ENCODE results near the gene RARB. TPM values are rescaled to one million over a fixed set of nuclear protein-coding genes. Genes with fewer than 3 reads are reported as not detected.

Gene RARB
- total and polyA plus RNA-seq, 2 donors (not counting 3 experiments of a cell fraction or from before 2014, with no cell fraction given): 15.3 to 23.4 TPM

DNA sequence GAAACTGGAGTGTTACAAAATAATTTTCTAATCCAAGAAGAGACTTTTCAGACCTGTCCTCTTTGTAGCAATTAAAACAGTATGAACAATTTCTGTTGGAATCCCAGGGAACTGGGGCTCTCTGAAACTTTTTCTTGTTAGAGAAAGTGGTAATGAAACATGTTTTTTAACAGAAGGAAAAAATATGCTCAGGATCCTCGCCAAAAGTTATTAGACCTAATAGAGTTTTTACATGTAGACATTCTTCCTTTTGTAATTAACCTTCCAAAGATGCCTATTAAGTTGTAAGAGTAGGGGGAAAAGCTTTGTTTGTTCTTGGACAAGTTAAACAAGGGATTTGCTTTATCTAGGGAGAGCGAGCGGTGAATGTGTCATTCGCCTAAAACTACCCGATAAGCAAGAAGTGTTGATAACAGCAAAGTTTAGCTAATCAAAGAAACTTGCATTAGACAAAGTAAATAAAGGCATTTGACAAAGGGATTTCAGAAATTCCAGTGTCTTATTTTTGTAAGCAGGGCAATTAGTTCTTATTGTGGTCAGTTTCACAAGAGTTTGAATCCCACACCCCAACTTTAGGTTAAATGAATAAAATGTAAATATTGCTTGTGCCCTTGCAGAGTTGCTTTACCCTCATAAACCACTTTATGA, 2.3 kb downstream of the RARB start:
- H3K27me3 ChIP-seq (ENCODE audit: control insufficient read depth in 2 of 2, insufficient read depth in 2 of 2, low read length in 2 of 2): no peaks in the 10 kb centered on the region
- peak; percentile 68 for FAIRE-seq
- H3K9me3 ChIP-seq (replicated peaks; ENCODE audit: control insufficient read depth, insufficient read depth, low read length): no peaks in the 10 kb centered on the region
- intact Hi-C loops (cut with micrococcal nuclease) (loop anchor here (1.0 to 5.0 kb wide), 2 partner anchors 63 to 352 kb away; partner anchors contain the start of gene NGLY1), dilution Hi-C loops (cut with MboI; ENCODE audit: extremely low pct_ligation_motif_present, low sequenced_read_pairs) (no loop called here)
- TF ChIP-seq POLR2AphosphoS5 (IDR thresholded peaks at IDR 0.05; ENCODE audit: insufficient read depth, low read depth, low read length): peak; percentile 41
- TF ChIP-seq EZH2 (IDR thresholded peaks at IDR 0.05; ENCODE audit: borderline replicate concordance, low read depth, low read length, severe bottlenecking): no peak
- TF ChIP-seq GATA2 (IDR thresholded peaks at IDR 0.05; ENCODE audit: insufficient read depth, insufficient read length, low read depth, low read length): peak; percentile 68
- TF ChIP-seq POLR2A (IDR thresholded peaks at IDR 0.05; ENCODE audit: low read depth, low read length): no peak
- TF ChIP-seq JUN (IDR thresholded peaks at IDR 0.05; ENCODE audit: borderline replicate concordance, insufficient read depth, insufficient read length, low read depth): no peak
- peak; percentile 6 for TF ChIP-seq FOS (IDR thresholded peaks at IDR 0.05; ENCODE audit: borderline replicate concordance, insufficient read depth, low read length)
- TF ChIP-seq, protein P1, sequence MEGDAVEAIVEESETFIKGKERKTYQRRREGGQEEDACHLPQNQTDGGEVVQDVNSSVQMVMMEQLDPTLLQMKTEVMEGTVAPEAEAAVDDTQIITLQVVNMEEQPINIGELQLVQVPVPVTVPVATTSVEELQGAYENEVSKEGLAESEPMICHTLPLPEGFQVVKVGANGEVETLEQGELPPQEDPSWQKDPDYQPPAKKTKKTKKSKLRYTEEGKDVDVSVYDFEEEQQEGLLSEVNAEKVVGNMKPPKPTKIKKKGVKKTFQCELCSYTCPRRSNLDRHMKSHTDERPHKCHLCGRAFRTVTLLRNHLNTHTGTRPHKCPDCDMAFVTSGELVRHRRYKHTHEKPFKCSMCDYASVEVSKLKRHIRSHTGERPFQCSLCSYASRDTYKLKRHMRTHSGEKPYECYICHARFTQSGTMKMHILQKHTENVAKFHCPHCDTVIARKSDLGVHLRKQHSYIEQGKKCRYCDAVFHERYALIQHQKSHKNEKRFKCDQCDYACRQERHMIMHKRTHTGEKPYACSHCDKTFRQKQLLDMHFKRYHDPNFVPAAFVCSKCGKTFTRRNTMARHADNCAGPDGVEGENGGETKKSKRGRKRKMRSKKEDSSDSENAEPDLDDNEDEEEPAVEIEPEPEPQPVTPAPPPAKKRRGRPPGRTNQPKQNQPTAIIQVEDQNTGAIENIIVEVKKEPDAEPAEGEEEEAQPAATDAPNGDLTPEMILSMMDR (IDR thresholded peaks at IDR 0.05; ENCODE audit: extremely low read depth in 1 of 2, insufficient read depth in 1 of 2, low read depth in 1 of 2, low read length in 2 of 2): no peak
- TF ChIP-seq MYC (IDR thresholded peaks at IDR 0.05; ENCODE audit: low read depth, low read length): no peak
- TF ChIP-seq, protein P2, sequence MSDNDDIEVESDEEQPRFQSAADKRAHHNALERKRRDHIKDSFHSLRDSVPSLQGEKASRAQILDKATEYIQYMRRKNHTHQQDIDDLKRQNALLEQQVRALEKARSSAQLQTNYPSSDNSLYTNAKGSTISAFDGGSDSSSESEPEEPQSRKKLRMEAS (IDR thresholded peaks at IDR 0.05; ENCODE audit: insufficient read depth, insufficient read length): no peak
- H3K36me3 ChIP-seq (ENCODE audit: control insufficient read depth in 2 of 2, extremely low read depth in 1 of 2, insufficient read depth in 2 of 2, low read length in 2 of 2): no peaks in the 10 kb centered on the region
- H2AFZ ChIP-seq (ENCODE audit: low read depth, low read length): no peak overlapping the region
- peaks cover 69% of the 10 kb centered on the region for H3K79me2 ChIP-seq (ENCODE audit: control insufficient read depth, insufficient read depth, low read length)
- CTCF ChIA-PET: interaction anchor here (0.7 to 2.6 kb wide), 4 partner anchors 10 to 163 kb away, joined by 3 to 21 read pairs (median 4); no protein-coding TSS in a partner anchor
- POLR2A ChIA-PET: interaction anchor here (0.6 to 0.7 kb wide), 2 partner anchors 166 to 409 kb away, joined by 3 to 4 read pairs; no protein-coding TSS in a partner anchor
- peak overlapping the region; percentile 75 to 100 (median 96) for H3K4me3 ChIP-seq (replicated peaks in 1 of 3; ENCODE audit: insufficient read depth in 1 of 3, low read depth in 1 of 3, low read length in 3 of 3)
- peak overlapping the region; percentile 98 for H3K9ac ChIP-seq (replicated peaks; ENCODE audit: extremely low read depth, insufficient read depth, low read length)
- no peaks in the 10 kb centered on the region for H3K9me1 ChIP-seq (replicated peaks; ENCODE audit: control insufficient read depth, extremely low read depth, insufficient read depth, low read length)
- BruUV-seq (replicated peaks): no TSS peak
- H3K27ac ChIP-seq (ENCODE audit: insufficient read depth, low read depth, low read length): peak overlapping the region; percentile 96
- peaks cover 40% of the 10 kb centered on the region for H3K4me1 ChIP-seq (ENCODE audit: control insufficient read depth, extremely low read depth, insufficient read depth, low read length)
- H4K20me1 ChIP-seq (replicated peaks; ENCODE audit: control insufficient read depth, extremely low read depth, insufficient read depth, low read length): no peaks in the 10 kb centered on the region
- peak; percentile 86 for DNase-seq (ENCODE audit: low read depth, low spot score)
- peak overlapping the region; percentile 99 for H3K4me2 ChIP-seq (ENCODE audit: insufficient read depth, low read length)
